Lower leg skin (tissue), 3 donors: ENCODE results near the gene CDC6.

Experiments
- CTCF ChIP-seq, 3 donors: fragments of 450-650 bp; IDR thresholded peaks; one replicate each; pipeline ENCODE4 v1.5.1; 2016; ENCODE audit warnings: antibody characterized with exemption in 3 of 3, mild to moderate bottlenecking in 3 of 3, moderate library complexity in 2 of 3
- POLR2A ChIP-seq, 2 donors: fragments of 450-650 bp; IDR thresholded peaks; one replicate each; pipeline ENCODE4 v1.6.1; 2016 to 2017; ENCODE audit warnings: antibody characterized with exemption in 2 of 2, mild to moderate bottlenecking in 1 of 2, moderate library complexity in 1 of 2

DNA sequence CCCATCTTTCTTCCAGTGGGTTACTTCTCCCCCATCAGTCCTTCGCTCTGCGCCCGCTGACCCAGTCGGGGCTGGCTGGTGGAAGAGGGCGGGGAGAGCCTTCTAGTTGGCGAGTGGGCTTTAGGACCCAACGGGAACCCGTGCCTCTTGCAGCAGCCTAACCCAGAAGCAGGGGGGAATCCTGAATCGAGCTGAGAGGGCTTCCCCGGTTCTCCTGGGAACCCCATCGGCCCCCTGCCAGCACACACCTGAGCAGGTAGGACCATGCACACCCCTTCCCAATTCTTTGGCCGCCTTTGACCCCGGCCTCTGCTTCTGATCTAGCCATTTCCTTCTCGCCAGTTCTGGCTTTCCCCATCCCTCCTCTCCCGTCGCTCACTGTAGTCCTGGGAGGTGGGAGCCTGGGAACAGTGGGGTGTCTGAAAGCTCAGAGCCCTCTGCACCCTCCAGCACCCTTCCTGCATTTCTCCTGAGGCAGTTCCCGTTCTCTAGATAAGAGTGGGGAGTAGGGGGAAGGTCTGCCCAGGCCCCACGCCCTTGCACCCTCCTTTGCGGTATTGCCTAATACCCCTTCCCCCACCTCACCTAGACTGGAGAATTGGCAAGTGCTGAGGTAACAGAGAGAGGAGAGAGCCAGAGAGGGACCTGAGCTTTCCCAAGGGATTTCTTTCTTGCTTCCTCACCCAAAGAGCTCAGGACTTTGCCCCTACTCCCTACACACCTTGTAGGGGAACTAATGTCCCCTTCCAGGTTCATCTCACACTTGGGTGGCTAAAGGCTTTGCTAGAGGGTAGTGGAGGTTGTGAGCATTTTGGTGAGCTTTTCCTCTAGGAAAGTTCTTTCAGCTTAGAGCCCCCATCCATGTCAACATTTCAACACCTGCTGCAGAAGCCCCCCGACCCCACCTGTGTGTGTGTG, 21.6 kb downstream of the CDC6 start, which contains the start of gene RARA:
- TF ChIP-seq CTCF (IDR thresholded peaks at IDR 0.05) (no peak), POLR2A (IDR thresholded peaks at IDR 0.05) (no peak)
